Measurements from ENCODE around the gene VAV2.

VAV2 gene

GRCh38 chr9:133849110-133849670 lies 142.9 kb downstream of the VAV2 start:
- no peak for DNase-seq

GRCh38 chr9:133848471-133849109 lies 143.5 kb downstream of the VAV2 start:
- no peak for DNase-seq

- DNase-seq, result no peak
These were observed 145.5 kb downstream of the VAV2 start for GRCh38 chr9:133846483-133847090.

- no peak for DNase-seq
These were observed 146.7 kb downstream of the VAV2 start for GRCh38 chr9:133845440-133845839.

- DNase-seq, result no peak
These were observed 147.2 kb downstream of the VAV2 start for GRCh38 chr9:133844881-133845410.

GRCh38 chr9:133844398-133844784 lies 147.7 kb downstream of the VAV2 start:
- no peak for DNase-seq

GRCh38 chr9:133843751-133844397 lies 148.2 kb downstream of the VAV2 start:
- DNase-seq, result no peak

- DNase-seq, result no peak
These were observed 148.9 kb downstream of the VAV2 start for GRCh38 chr9:133843250-133843649.

- no peak for DNase-seq
These were observed 149.3 kb downstream of the VAV2 start for GRCh38 chr9:133842721-133843227.

- DNase-seq, result no peak
These were observed 149.9 kb downstream of the VAV2 start for GRCh38 chr9:133842174-133842573.

GRCh38 chr9:133841167-133841812 lies 150.8 kb downstream of the VAV2 start:
- no peak for DNase-seq

- DNase-seq, result no peak
These were observed 152.2 kb downstream of the VAV2 start for GRCh38 chr9:133839822-133840329.

- DNase-seq, result no peak
These were observed 153.1 kb downstream of the VAV2 start for GRCh38 chr9:133838859-133839507.

- no peak for DNase-seq
These were observed 154.2 kb downstream of the VAV2 start for GRCh38 chr9:133837627-133838597.

- DNase-seq, result no peak
These were observed 155.3 kb downstream of the VAV2 start for GRCh38 chr9:133836818-133837217.

- no peak for DNase-seq
These were observed 155.9 kb downstream of the VAV2 start for GRCh38 chr9:133836001-133836758.

GRCh38 chr9:133835262-133835901 lies 156.7 kb downstream of the VAV2 start:
- no peak for DNase-seq

- DNase-seq, result no peak
These were observed 157.8 kb downstream of the VAV2 start for GRCh38 chr9:133834080-133834976.
